ENCODE data around the gene CSMD2.

- TF ChIP-seq CTCF (IDR thresholded peaks at IDR 0.05; ENCODE audit: borderline replicate concordance, extremely low read depth, low read length, poor library complexity, severe bottlenecking) = no peak
- no peak for TF ChIP-seq EZH2 (IDR thresholded peaks at IDR 0.05; ENCODE audit: borderline replicate concordance, low read depth, low read length, severe bottlenecking)
Observed at GRCh38 chr1:33997127-33998036, 167.6 kb downstream of the CSMD2 start.
